DMS79 treated with DMSO at 0.1 percent for 48 hours (cell line): ENCODE measurements around the gene DAPK1.
A peak's percentile ranks its signal among the peaks of the same experiment; 100 is the strongest.

ENCODE experiments used
- DNase-seq: peaks from one replicate; lab custom pipeline; 2025; lab: John Stamatoyannopoulos, UW

Gene DAPK1

DNA sequence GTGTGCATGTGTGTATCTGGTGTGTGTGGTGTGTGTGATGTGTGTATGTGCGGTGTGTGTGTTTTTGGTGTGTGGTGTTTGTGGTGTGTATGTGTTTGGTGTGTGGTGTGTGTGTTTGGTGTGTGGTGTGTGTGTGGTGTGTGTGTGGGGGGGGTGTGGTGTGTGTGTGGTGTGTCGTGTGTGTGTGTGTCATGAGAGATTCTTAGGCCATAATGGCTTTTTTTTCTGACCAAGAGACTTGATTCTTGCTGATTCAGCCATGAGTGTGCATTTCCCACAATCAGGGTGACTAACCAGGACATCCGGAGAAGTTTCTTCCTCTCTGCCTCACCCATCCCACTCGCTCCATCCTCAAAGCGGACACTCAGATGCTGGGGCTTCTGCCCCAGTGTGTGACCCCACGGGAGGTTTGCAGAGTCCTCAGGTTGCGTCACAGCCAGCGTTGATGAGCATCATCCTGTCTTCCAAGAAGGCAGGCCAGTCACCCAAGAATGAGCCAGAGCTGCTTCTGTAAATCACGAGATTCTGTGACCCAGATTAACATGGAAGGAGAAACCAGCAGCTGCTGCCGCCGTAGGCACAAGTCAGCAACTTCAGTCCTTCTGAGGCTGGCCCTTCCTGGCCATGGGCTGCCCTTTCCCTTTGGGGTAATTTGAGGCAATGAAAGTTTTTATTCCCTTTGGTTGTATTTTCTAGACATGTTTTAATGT lies 215.8 kb downstream of the DAPK1 start:
- no peak for DNase-seq

DNA sequence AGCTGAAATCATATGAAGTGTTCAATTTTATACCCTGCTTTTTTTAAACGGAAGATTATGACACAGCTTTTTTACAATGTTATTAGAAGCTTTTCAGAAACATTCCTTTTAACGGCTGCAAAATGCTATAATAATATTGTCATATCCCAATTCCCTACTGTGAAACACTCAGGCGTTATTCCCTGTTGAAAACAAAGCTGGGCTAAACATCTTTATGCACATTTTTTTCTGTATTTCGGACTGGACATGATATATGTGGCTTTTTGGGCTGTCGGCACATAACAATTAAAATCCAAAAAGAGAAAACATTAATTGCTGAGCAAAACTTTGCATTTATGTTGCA lies 216.3 kb downstream of the DAPK1 start:
- no peak for DNase-seq

DNA sequence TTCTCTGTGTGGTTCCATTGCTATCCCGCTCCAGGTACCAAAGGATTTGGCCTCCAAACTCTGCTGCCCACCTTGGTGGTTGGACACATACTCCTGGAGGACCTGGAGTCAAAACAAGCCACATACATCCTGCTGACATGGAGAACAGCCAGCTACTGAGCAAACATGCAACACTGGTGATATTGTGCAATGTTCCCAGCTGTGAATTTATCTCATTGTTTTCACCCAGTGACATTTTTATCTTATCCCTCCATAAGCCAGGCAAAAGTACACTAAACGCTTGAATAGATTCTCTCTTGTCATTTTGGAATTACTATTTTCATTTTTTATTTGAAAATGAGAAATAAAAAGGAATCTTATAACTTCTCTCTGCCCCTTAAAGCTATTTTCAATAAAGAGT lies 217.2 kb downstream of the DAPK1 start:
- no peak for DNase-seq

DNA sequence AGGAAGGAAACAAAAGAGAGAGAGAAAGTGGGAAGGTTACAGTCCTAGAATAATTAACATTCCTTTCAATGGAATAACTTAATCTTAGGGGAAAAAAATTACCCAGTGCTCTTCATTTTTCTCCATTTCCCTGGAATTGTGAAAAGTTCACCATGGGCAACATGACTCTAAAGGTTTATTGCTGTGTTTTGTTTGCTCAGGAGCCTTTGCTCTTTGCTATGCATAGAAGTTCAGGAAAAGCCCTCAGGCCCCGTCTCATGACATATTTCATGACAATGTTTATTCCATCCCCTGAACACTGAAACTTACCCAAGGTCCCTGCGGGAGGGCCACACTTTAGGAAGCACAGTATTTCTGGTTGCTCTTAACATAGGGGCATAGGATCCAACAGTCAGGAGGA lies 218.5 kb downstream of the DAPK1 start:
- DNase-seq, result no peak

DNA sequence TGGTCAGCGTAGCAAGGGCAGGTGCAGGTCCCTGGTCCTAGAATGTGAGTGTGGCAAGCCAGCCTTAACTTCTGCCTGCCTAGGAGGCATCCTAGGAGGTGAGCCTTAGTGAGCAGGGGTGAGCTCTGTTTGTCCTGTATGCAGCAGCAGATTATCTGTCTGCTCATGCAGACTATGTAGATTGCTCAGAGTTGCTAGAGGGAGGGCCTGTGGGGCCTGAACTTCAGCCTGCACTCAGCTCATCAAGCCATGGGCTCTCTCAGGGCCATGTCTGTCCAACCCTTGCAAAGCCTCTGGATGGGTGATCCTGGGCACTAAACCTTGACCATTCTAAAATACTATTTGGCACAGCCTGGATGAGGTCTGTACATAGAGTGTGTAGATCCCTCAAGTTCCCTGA lies 219.8 kb downstream of the DAPK1 start:
- DNase-seq, result no peak

DNA sequence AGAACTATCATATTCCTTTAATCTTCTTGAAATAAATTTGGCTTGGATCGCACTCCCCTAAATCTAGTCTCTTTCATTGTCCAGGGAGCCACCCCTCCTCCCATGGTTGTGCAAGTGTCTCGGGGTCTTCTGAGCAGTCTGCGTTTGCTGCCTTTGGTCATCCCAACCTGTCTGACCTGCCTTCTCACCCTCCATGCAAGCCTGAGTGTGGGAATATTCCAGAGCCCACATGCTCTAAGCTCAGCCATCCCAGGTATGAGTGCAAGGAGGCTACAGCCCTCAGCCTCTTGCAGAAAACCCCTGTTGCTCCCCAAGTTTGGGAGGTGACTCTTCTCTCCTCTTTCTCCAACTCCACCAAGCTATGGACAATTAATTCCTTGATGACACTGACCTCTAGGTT lies 220.6 kb downstream of the DAPK1 start:
- no peak for DNase-seq

DNA sequence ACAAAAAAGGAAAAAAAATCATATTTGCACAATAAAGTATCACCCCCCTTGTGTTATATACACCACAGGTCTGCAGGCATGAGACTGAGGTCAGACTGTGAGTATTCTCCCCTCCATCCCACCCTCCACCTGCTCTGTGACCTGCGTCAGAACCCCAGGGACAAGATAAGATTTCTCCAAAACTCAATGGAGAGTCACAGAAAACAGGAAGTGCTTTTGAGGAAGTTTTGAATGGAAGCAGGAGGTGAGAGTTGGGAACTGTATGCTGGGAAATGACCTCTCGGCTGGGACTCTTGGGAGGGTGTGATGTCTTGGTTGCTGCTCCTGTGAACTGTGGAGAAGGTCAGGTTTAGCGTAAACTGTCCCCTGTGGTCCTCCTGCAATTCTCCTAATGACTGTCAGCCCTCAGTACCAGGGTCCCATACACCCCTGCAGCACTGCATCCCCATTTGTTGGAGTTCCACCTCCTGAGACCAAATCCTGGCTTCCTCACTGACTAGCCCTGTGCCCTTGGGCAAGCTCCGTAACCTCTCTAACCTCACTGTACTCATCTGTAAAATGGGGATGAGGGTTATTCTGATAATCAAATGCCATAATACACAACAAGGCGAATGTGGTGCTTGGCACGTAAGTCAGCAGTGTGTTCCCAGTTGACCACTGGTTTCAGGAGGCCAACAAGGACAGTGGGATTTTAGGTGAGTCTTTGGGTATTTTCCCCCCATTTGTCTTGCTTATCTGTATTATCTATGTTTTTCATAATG lies 221.4 kb downstream of the DAPK1 start:
- no peak for DNase-seq

DNA sequence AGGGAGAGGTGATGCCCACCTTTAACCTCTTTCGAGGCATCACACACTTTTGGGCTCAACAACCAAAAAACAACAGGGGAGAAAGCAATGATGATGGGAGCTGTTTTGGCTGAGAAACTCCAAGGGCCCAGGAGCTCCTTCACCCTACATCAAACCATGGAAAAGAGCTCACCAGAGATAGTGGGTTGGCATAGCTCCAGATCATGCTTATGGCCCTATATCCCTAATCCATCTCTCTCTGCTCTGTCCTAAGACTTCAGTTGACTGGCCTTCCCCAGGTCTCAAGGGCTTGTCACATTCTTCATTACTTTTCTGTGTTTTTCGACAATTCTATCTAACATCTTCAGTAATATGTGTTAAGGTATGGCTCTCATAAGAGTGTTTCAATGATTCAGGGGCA lies 222.5 kb downstream of the DAPK1 start:
- DNase-seq, result no peak

DNA sequence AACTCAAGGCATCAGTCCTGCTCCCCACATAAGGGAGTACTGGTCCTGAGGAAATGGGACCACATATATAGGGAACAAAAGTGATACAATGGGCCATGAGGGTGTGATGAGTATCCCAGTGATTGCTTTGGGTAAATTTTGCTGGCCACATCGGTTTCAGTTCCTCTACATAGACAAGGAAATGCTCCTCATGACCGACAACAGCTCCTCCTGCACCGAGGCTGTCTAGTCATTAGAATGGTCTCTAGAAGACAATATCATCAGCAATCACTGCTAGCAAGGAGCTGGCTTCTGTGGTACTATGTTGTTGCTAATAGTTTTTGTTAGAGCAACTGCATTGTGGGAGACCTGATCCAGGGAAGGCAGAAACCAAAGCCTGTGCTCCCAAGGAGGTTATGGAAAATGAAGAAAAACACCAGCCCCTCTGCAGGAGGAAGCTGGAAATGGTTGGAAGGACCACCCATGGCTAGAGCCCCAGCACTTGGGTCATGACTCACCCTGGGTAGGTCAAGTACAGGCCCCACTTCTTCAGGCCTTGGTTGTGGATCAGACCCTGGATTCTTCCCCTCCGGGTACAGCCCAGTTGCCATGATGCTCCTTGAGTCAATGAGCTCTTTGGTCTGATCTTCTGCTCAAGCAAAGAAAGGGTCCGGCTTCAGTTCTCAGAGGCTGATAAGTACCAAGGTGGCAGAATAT lies 224.9 kb downstream of the DAPK1 start:
- no peak for DNase-seq

DNA sequence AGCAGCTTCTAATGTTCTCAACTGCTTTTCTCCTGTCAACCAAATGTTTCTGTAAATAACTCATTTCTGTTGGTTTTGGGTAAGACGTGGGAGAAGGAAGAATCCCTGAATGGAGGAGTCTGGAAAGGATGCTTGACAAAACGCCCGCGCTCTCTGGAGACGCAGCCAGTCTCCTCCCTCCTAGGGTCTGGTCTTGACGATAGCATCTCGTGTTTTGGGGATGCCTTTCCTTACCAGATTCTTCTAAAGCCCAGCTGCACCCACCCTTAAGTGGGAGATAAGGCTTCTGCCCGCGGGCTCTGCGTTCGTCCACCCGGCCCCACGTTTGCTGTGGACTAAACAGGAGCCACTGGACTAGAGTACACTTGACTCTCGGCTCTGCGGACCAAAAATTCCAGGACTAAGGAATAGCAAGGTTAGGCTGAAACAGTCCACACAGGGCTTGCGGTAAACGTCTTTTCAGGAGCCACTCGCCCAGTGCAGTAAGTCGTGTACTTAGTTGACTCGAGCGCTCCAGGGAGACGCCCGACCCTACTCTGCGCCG lies 227.8 kb downstream of the DAPK1 start:
- no peak for DNase-seq

DNA sequence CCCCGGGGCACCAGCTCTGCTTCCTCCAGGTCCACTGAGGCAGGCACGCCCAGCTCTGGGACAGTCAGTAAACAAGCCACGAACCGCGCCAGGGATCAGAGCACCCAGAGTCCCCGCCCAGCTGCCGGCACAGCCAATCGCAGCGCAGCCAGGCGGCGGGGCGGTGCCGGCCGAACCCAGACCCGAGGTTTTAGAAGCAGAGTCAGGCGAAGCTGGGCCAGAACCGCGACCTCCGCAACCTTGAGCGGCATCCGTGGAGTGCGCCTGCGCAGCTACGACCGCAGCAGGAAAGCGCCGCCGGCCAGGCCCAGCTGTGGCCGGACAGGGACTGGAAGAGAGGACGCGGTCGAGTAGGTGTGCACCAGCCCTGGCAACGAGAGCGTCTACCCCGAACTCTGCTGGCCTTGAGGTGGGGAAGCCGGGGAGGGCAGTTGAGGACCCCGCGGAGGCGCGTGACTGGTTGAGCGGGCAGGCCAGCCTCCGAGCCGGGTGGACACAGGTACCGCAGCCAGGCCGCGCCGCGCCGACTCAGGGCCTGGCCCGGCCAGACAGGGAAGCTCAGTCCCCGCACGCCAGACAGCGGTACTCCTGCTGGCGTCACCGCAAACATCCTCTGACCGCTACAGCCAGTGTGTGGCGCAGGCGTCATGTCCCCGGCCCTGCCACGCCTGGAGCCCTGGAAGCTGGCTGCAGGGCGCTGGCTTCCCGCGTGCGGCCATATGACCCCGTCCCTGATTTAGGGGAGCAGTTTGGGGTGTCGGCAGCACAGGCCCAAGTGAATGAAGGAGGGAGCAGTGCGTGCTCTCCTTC lies 228.4 kb downstream of the DAPK1 start, which contains the start of gene CTSL:
Gene CTSL, plus strand, starts transcription at position 220 of the 810 bp plus-strand sequence. CDS start 1,485 bp downstream, outside the sequence.
- DNase-seq, result peak; percentile 5

DNA sequence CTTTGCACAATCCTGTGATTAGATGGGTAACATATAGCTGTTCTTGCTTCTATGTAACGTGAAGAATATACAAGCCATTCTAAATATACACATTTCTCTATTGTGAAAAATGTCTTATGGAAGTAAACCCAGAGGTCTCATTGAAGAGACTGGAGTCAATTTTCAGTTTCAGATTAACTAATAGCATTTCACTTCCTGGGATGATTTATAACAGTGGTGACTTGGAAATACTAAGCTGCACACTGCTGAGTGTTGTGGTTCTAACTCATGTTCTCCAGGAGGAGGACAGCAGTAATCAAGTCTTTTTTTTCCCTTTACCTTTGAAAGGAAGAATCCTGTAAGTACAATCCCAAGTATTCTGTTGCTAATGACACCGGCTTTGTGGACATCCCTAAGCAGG lies 231.6 kb downstream of the DAPK1 start:
- no peak for DNase-seq

DNA sequence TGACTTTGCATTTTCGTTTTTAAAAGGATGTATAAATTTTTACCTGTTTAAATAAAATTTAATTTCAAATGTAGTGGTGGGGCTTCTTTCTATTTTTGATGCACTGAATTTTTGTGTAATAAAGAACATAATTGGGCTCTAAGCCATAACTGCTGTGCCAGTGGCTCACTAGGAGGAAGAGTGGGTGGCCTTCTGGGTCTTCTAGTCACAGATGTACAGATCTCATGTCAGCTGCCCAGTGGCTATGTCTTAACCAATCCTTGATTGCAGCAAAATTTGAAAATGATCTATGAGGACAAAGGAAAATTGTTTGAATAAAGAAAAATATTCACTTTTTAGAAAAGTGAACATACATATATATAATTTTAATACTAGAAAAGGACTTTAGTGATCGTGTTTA lies 233.7 kb downstream of the DAPK1 start:
- DNase-seq, result no peak

DNA sequence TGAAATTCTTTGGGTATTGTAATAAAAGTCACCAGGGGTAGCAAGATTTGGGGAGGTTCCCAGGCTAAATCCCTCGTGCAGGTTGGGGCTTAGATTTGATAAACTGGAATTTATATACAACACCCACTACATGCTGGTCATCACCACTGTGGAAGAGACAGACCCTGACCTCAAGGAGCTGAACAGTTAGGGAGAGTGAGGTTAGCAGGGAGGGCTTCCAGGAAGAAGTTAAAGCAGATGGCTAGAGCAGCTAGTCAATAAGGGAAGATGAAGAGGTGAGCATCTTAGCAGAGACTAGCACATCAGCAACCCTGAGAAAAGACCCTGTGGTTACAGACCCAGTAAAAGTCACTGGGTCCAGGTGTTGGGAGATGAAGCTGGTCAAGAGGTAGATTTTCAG lies 234.7 kb downstream of the DAPK1 start:
- no peak for DNase-seq

DNA sequence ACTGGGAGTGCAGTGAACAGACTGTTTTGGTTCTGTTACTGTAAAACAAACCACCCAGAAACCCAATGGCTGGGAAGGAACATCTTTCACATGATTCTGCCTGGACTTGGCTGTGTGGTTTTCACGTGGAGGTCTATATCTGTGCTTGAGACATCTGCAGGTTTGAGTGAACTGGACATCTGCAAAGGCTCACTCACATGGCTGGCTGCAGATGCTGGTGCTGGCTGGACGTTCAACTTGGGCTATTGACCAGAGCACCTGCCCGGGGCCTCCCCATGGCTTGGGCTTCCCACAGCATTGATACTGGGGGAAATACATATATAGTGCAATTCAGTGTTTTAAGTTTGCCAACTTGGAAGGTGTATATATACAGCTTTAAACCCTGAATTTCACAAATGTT lies 235.1 kb downstream of the DAPK1 start:
- no peak for DNase-seq

DNA sequence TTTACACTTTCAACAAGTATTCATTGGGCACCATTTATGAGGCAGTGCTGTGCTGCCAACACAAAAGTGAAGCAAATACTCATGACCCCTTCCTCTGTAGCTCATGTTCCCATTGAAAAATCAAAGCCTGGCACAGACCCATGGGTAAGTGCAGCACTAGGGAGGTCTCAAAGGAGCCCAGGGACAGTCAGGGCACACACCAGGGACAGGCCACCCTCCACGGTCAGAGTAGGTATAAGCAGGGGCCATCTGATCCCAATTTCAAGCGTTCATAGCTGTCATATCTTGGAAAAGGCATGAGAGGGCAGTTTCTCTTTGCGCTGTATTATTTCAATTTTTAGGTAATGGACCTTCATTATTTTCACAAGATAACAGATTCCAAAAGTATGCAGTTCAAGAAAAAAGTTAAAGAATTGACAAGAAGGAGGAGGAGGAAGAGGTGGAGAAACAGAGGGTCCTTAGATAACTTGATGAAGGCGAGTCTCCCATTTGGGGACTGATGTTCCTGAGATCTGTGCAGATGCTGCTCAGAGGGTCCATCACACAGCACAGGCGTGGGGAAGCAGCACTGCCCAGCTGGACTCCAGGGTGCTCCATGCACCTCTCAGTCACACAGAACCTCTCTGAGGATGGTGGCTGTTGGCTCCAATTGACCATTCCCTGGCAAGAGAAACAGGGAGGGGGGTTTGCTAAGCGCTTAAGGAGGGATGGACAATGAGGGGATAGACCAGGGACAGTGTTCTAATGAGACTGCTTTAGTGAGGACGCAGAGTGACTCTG lies 235.8 kb downstream of the DAPK1 start:
- no peak for DNase-seq

DNA sequence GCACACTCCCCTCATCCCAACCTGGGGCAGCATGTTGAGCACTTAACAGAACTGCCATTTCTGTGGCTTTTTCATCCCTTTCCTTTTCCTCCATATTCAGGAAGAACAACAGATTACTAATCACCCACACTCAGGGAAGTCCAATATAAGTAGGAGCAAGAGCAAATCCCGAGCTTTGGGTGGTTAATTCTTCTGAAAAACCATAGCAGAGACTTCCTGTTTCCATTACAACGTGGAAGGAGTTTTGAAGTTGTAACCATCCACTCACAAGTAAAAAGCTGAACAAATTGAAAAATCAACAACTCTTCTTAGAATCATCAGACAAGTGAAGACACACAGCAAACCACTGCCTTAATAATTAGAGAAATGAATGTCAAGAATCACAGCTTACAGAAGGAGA lies 236.4 kb downstream of the DAPK1 start:
- no peak for DNase-seq

DNA sequence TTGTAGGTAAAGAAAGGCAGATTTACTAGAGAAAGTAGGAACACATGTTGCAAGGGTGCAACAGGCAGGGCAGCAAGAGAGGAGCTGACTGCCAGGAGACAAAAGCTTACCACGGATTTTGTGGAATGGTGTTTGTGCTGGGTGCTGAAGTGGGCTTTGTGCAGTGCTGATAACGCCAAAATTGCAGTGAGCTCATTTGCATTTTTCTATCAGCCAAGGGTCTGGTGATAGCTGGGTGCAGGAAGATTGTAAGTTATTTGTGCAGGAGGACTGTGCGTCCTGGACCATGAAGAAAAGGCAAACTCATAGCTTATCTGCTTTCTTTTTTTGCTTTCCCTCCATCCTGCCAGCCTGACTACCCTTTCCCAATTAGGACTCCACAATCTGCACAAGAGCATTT lies 241.9 kb downstream of the DAPK1 start:
- DNase-seq, result no peak

DNA sequence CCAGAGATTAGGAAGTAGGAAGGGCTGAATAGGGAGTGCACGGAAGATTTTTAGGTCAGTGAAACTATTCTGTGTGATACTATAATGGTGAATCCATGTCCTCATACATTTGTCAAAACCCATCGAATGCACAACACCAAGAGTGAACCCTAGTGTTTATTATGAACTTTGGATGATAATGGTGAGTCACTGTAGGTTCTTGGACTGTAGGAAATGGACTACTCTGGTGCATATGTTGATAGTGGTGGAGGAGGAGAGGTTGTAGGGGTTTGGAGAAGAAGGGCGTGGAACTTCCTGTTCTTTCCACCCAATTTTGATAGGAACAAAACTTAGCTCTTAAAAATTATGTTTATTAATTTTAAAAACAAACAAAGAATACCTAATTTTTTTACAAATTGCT lies 242.5 kb downstream of the DAPK1 start:
- DNase-seq, result no peak

DNA sequence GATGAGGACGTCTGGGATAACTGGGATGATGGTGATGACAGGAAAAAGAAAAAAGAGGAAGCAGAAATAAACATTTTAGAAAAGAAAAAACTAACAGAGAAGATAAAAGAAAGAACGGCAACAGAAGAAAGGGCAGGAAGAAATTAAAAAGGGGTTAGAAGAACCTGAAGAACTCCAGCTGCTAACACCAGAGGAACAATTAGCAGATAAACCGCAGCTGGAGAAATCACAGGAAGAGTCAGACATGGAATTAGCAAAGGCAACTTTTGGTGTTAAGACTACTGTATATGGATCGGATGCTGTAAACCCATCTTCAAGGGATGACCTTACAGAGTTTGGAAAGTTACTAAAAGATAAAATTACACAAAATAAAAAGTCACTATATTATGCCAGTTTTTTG lies 243.7 kb downstream of the DAPK1 start:
- DNase-seq, result no peak

DNA sequence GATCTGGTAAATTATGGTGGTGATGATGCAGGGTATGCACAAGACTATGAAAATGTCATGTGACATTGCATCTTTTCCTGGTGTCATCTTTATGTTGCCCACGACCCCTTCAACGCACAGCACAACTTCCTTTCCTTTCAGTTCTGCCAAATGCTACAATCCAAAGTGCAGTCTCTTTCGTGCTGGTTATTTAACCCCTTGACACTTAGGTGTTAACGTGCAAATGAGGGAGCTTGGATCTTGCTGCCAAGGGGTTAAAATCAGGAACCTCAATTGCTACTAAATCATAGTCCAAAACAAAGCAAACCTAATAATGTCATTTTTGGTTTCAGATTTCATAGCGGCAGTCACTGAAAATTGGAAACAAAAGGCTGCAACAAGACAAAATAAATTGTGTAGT lies 244.2 kb downstream of the DAPK1 start:
- DNase-seq, result no peak
